Left hindlimb (tissue), 1 donor: Measurements from ENCODE around the gene AACS.
"Not testable (repeated sequence)": the region's sequence is repeated elsewhere in the genome, so short reads cannot be mapped to it uniquely, and the experiment has no call there.

Experiments used
- DNase-seq: peaks from one replicate; pipeline ENCODE4 v3.0.0-alpha.2; 2018

AACS gene

GRCh38 chr12:125061229-125061628 is 4.0 kb upstream of the AACS start:
- DNase-seq, result no peak

GRCh38 chr12:125063522-125063921 is 1.7 kb upstream of the AACS start:
- DNase-seq, result not testable (repeated sequence)

DNA sequence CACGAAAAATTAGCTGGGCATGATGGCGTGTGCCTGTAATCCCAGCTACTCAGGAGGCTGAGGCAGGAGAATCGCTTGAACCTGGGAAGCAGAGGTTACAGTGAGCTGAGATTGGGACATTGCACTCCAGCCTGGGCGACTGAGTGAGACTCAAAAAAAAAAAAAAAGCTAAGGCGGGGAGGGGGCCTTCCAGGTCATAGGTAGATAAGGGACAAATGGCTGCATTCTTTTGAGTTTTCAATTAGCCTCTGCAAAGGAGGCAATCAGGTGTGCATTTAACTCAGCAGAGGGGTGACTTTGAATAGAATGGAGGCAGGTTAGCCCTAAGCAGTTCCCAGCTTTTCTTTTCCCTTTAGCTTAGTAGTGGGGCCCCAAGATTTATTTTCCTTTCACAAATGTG is 743 bp upstream of the AACS start:
- no peak for DNase-seq

DNA sequence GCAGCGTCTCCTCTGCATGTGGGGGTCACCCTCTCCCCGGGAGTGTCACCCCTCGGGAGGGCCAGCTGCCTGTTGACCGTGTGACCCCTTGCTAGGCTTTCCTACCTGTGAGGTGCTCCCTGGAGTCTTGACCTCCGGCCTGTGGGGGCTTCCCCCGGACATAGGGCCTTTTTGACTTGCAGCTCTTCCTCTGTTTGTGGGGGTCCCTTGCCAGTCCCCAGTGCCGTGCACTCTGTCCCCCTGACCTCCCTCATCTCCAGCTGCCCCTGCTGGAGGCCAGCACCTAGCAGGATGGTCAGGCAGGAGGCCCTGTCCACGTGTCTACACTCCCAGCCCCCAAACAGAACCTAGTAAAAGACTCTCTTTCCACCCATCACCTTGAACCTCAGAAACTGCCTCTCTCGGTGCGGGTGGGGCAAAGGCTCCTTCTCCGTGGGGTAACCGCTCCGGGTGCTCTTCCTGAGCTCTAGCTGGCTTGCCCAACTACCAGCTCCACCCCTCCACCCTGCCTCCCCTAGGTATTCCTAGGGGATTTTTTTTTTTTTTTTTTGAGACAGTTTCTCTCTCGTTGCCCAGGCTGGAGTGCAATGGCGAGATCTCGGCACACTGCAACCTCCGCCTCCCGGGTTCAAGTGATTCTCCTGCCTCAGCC is 810 bp downstream of the AACS start:
- DNase-seq, result no peak

- DNase-seq, result no peak
These were observed 3.2 kb downstream of the AACS start for GRCh38 chr12:125068391-125068790.

GRCh38 chr12:125069616-125070015 is 4.4 kb downstream of the AACS start:
- DNase-seq, result peak; percentile 65

DNA sequence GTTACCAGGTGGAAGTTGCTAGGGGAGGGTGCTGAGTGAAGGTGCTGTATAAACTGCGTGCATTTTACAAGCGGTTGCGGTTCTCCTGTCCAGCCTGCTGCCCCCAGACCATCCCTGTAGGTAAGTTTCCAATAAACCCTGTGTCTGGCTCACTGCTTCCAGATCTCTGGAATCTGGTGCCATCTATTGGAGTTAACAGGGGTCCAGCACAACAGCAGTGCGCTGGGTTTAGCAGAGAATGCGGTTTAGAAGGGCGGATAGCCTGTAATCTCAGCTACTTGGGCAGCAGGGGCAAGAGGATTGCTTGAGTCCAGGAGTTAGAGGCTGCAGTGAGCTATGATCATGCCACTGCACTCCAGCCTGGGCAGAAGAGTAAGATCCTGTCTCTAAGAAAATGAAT is 4.9 kb downstream of the AACS start:
- DNase-seq, result no peak

GRCh38 chr12:125070661-125071390 is 5.6 kb downstream of the AACS start:
- DNase-seq, result no peak

GRCh38 chr12:125071456-125071855 is 6.2 kb downstream of the AACS start:
- no peak for DNase-seq

GRCh38 chr12:125072496-125072895 is 7.3 kb downstream of the AACS start:
- DNase-seq, result no peak

DNA sequence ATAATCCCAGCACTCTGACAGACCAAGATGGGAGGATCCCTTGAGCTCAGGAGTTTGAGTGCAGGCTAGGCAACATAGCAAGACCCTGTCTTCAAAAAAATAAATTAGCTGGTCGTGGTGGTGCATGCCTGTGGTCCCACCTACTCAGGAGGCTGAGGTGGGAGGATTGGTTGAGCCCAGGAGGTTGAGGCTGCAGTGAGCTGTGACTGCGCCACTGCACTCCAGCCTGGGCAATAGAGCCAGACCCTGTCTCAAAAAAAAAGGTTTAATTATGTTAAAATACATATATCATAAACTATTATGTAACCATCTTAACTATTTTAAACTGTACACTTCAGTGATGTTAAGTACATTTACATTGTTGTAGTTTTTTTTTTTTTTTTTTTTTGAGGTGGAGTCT is 9.1 kb downstream of the AACS start:
- not testable (repeated sequence) for DNase-seq

- no peak for DNase-seq
These were observed 10.9 kb downstream of the AACS start for GRCh38 chr12:125076103-125076502.

GRCh38 chr12:125079084-125079483 is 13.8 kb downstream of the AACS start:
- no peak for DNase-seq

- no peak for DNase-seq
These were observed 14.7 kb downstream of the AACS start for GRCh38 chr12:125079648-125080645.

DNA sequence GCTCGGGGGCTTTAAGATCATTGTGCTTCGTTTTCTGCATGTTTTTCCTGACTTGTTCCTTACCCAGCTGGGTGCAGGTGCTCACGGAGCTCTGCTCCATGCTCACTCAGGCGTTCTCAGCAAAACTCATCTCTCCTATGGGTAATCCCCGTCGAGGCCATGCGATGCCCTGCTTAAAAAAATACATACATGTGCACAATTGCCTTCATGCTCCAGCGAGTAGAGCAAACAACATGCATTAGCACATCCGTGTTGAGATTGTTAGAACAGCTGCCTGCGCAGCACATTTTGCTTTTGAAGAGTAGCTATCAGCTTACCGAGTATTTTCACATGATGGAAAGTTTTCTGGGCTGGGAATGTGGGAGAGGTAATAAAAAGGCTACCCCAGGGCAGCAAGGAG is 16.2 kb downstream of the AACS start:
- DNase-seq, result no peak

GRCh38 chr12:125083072-125083471 is 17.8 kb downstream of the AACS start:
- no peak for DNase-seq

- not testable (repeated sequence) for DNase-seq
These were observed 23.0 kb downstream of the AACS start for GRCh38 chr12:125088199-125088598.

DNA sequence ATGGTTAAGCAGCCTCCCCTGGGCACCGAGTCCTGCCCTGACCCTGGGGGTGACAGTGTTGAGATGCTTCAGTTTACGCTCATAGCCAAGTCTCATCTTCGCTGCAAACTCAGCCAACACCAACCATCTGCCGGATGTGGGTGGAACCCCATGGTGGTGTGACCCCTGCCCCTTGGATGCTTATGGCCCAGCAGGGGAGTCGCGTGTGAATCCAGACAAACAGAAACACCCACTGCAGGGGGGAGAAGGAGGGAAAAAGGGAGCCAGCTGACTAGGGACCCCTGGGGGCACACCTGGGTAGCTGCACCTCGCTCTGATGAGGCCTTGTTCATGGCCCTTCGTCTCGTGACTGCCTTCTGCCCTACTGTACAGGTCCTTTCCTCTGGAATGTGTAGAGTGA is 23.8 kb downstream of the AACS start:
- no peak for DNase-seq

DNA sequence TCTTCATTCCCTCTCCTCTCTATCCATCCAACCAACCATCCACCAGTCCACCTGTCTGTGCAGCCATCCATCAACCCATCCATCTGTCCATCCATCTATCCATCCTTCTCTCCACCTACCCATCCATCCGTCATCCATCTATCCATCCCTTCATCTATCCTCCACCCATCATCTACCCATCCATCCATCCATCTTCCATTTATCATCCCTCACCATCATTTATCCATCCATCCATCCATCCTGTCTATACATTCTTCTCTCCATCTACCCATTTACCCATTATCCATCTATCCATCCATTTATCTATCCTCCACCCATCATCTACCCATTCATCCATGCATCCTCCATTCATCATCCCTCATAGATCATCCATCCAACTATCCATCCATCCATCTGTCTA is 24.4 kb downstream of the AACS start:
- DNase-seq, result no peak

DNA sequence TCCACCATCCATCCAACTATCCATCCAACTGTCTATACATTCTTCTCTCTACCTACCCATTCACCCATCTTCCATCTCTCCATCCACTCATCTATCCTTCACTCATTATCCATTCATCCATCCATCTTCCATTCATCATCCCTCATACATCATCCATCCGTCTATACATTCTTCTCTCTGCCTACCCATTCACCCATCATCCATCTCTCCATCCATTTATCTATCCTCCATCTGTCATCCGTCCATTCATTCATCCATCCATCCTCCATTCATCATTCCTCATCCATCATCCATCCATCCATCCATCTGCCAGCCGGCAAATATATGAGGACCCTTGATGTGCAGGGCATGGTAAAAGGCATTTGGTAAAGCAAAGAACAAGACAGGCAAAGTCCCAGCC is 25.2 kb downstream of the AACS start:
- no peak for DNase-seq

DNA sequence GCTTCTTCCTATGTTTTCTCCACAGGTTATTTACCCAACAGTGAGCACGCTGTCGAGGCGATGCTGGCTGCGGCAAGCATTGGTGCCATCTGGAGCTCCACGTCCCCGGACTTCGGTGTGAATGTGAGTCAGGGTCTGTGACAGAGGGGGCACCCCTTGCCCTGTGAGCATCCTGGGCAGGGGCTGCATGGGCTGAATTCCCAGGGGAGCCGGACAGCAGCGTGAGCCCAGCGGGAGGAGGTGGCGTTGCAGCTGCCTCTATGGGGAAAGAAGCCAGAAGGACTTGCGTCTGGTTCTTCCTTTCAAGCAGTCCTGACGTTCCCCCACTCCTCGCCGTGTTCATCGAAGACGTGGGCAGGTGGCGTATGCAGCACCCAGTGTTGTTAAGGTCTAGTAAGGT is 26.2 kb downstream of the AACS start:
- no peak for DNase-seq

DNA sequence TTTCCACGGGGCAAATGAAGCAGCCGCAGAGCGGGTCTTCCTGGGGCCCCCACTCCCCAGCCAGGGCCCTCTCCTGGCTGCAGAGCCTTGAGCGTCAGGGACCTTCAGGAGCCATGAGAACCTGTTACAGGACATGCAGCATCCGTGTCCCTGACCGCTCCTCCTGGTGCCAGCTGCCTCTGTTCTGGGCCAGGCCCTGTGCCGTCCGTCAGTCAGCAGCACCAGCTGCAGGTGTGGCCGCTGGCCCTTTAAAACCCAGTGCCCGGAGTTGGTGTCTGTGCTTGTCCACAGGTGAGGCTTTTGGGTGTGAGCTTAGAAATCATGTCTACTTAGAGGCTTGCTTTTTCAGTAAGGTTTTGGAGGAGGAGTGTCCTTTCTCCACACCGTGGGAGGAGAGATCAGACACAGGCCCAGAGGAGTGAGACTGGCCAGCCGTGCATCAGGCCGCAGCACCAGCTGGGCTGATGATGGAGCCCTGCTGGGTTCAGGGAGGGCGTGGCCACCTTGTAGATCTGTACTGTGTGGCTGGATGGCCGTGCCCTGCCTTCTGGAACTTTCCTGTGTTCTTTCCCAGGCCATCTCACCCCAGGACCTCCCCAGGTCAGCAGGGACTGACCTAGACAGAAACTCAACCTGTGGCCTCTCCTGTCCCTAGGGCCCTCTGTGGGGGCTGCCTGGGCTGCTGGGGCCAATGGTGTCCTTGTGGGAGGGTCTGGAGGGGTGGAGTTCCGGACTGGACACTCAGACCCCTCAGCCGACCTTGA is 27.1 kb downstream of the AACS start:
- DNase-seq, result no peak
